Activated naive CD4-positive, alpha-beta T cell treated with anti-CD3 and anti-CD28 coated beads for 36 hours (primary cell): Measurements from ENCODE around the gene SNX21. TPM values are rescaled to one million over a fixed set of nuclear protein-coding genes. Genes with fewer than 3 reads are reported as not detected.
A peak's percentile ranks its signal among the peaks of the same experiment; 100 is the strongest.
"Not testable (repeated sequence)": the region's sequence is repeated elsewhere in the genome, so short reads cannot be mapped to it uniquely, and the experiment has no call there.

Experiments
- CTCF ChIA-PET: fragments of 350-600 bp; sonication (Branson Sonifier 250); formaldehyde crosslinking; loops from one replicate; lab custom pipeline; 2021; ENCODE audit warnings: antibody characterized with exemption; lab: Charles Lee
- DNase-seq: peaks from one replicate; pipeline ENCODE4 v3.0.0-alpha.2; 2020
- H3K27ac Mint-ChIP-seq: one replicate; pipeline ENCODE4 v1.8.0; 2021; ENCODE audit warnings: mild to moderate bottlenecking, mixed read lengths
- H3K27me3 Mint-ChIP-seq: one replicate; pipeline ENCODE4 v1.8.0; 2021; ENCODE audit warnings: low read depth, mixed read lengths
- H3K36me3 Mint-ChIP-seq: one replicate; pipeline ENCODE4 v1.8.0; 2021; ENCODE audit warnings: low read depth, mixed read lengths
- H3K4me1 Mint-ChIP-seq: one replicate; pipeline ENCODE4 v1.8.0; 2021; ENCODE audit warnings: low read depth, mixed read lengths
- H3K4me3 Mint-ChIP-seq: one replicate; pipeline ENCODE4 v1.8.0; 2021; ENCODE audit warnings: mild to moderate bottlenecking, moderate library complexity, mixed read lengths
- H3K9me3 Mint-ChIP-seq: one replicate; pipeline ENCODE4 v1.8.0; 2021; ENCODE audit warnings: mixed read lengths
- intact Hi-C: fragments of 100-400 bp; cut with micrococcal nuclease; formaldehyde crosslinking; loops from one replicate; pipeline ENCODE4 v1.15.1; 2023
- total RNA-seq, 2 experiments: library from RNA; stranded (reverse); gene quantifications; one replicate each; pipeline ENCODE4 v1.2.3, GENCODE V29; 2021

SNX21 gene
- total RNA-seq, 2 experiments from 2014 or later: 0.72 to 1.2 TPM

- CTCF ChIA-PET: interaction anchor here (3.1 kb wide), 1 partner anchor 135 kb away, joined by 22 read pairs; no protein-coding TSS in a partner anchor
- Mint-ChIP-seq H3K27ac (no peak overlapping the region), H3K4me3 (no peak overlapping the region), H3K9me3 (no peaks in the 10 kb centered on the region), H3K36me3 (no peaks in the 10 kb centered on the region), H3K27me3 (peaks cover 30% of the 10 kb centered on the region), H3K4me1 (peaks cover 13% of the 10 kb centered on the region)
- DNase-seq: no peak
- intact Hi-C loops: no loop called here
Observed at GRCh38 chr20:45826381-45827019, 7.1 kb upstream of the SNX21 start.

DNA sequence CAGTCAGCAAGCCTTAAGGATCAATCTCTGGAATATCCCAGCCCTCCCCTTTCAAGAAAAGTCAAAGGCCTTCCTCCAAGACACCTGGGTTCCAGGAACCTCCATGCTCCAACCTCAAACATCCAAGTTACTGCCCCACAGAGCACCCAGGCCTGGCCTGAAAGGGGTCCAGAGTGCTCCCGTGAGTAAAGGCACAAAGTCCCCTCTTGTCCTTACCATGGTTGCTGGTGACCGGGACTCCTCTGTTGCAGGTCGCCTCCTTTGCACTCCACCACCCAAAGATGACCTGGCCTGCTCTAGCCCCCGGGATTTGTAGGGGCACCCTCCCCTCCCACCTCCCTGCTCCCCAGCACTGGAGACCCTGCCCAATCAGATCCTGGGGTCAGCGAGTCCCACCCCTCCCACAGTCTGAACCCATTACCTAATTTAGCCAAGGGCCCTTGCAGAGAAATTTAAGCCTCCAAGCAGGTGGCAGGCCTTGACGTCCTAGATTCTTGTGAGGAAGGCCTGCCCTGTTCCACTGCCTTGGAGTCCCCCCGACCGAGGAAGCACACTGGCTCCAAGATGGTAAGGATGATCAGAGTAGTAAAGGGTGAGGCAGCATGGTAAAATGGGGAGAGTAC lies 6.5 kb upstream of the SNX21 start, which contains the start of gene TNNC2:
Gene TNNC2, minus strand, starts transcription at position 283 of the 623 bp plus-strand sequence. Its CDS starts 64 bp downstream, at position 219.
- Mint-ChIP-seq H3K9me3 (no peaks in the 10 kb centered on the region), H3K4me3 (no peak within 1 kb of the TSS), H3K27me3 (peaks cover 26% of the 10 kb centered on the region), H3K4me1 (peaks cover 13% of the 10 kb centered on the region), H3K27ac (no peak within 1 kb of the TSS), H3K36me3 (no peaks in the 10 kb centered on the region)
- intact Hi-C loops: no loop called here
- CTCF ChIA-PET: interaction anchor here (1.4 to 3.1 kb wide), 2 partner anchors 28 to 135 kb away, joined by 7 to 22 read pairs; no protein-coding TSS in a partner anchor
- no peak for DNase-seq

DNA sequence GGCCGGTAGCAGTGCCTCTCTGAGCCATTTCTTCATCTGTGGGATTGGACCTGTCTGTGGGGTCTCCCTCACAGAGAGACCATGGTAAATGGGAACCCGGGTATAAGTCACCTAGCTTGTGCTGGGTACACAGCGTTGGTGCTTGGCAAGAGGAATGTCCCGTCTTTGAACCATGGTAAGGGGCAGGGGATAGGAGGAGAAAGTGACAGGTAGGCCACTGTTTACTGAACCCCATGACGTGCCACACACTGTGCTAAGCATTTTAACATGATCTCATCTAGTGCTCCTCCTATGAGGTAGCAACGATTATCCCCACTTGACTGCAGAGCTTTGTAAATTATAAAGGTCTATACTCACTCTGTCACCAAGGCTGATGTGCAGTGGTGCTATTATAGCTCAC lies 5.9 kb upstream of the SNX21 start:
- H3K27ac Mint-ChIP-seq: no peak overlapping the region
- intact Hi-C loops: no loop called here
- CTCF ChIA-PET: interaction anchor here (0.6 to 1.4 kb wide), 2 partner anchors 21 to 28 kb away, joined by 3 to 7 read pairs; no protein-coding TSS in a partner anchor
- H3K4me3 Mint-ChIP-seq: no peak overlapping the region
- H3K36me3 Mint-ChIP-seq: no peaks in the 10 kb centered on the region
- H3K27me3 Mint-ChIP-seq: peaks cover 20% of the 10 kb centered on the region
- no peaks in the 10 kb centered on the region for H3K9me3 Mint-ChIP-seq
- no peak for DNase-seq
- H3K4me1 Mint-ChIP-seq: peaks cover 13% of the 10 kb centered on the region

DNA sequence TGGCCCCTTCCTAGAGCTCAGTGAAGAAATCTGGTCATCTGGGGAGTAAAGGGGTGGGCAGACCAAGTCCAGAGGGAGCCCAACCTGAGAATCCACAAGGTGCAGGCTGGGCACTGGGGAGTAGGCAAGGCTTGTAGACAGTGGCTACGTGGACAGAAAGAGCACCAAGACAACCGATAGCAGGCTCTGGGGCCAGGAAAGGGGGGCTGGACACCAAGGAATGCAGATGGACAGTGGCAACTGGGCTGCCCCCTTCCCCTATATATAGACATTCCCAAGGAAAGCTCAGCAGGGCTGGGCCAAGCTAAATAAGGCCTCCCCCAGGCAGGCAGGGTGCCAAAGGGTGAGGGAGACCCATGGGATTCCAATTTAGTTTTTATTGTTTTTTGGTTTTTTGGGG lies 5.0 kb upstream of the SNX21 start:
- Mint-ChIP-seq H3K4me3 (no peak overlapping the region), H3K4me1 (peaks cover 16% of the 10 kb centered on the region), H3K27ac (no peak overlapping the region), H3K9me3 (no peaks in the 10 kb centered on the region), H3K27me3 (peaks cover 11% of the 10 kb centered on the region), H3K36me3 (no peaks in the 10 kb centered on the region)
- no peak for DNase-seq
- intact Hi-C loops: no loop called here
- CTCF ChIA-PET: interaction anchor here (0.6 to 1.4 kb wide), 3 partner anchors 22 to 105 kb away, joined by 3 to 7 read pairs (median 3); no protein-coding TSS in a partner anchor

GRCh38 chr20:45829673-45830106 lies 3.9 kb upstream of the SNX21 start:
- H3K4me3 Mint-ChIP-seq, H3K4me1 Mint-ChIP-seq, H3K36me3 Mint-ChIP-seq, H3K27me3 Mint-ChIP-seq, intact Hi-C loops, H3K9me3 Mint-ChIP-seq, H3K27ac Mint-ChIP-seq, DNase-seq: not testable (repeated sequence)
- CTCF ChIA-PET: interaction anchor here (1.4 kb wide), 1 partner anchor 31 kb away, joined by 4 read pairs; no protein-coding TSS in a partner anchor

GRCh38 chr20:45832619-45833018 lies 980 bp upstream of the SNX21 start:
- Mint-ChIP-seq H3K9me3 (no peaks in the 10 kb centered on the region), H3K4me3 (no peak overlapping the region), H3K27ac (no peak overlapping the region), H3K36me3 (no peaks in the 10 kb centered on the region), H3K4me1 (peaks cover 11% of the 10 kb centered on the region), H3K27me3 (no peaks in the 10 kb centered on the region)
- CTCF ChIA-PET: interaction anchor here (1.1 to 2.5 kb wide), 3 partner anchors 8 to 137 kb away, joined by 3 to 9 read pairs (median 3); no protein-coding TSS in a partner anchor
- intact Hi-C loops: loop anchor here (2.0 kb wide), 1 partner anchor 58 kb away; the partner anchor contains the start of genes CTSA and NEURL2
- DNase-seq: no peak

- DNase-seq: peak; percentile 46
- H3K4me1 Mint-ChIP-seq: peaks cover 11% of the 10 kb centered on the region
- intact Hi-C loops: loop anchor here (1.0 to 2.0 kb wide), 2 partner anchors 23 to 57 kb away; partner anchors contain the start of genes ACOT8, CTSA, NEURL2 and ZSWIM3
- H3K36me3 Mint-ChIP-seq: no peaks in the 10 kb centered on the region
- CTCF ChIA-PET: interaction anchor here (1.8 to 2.5 kb wide), 2 partner anchors 10 to 63 kb away, joined by 3 to 9 read pairs; no protein-coding TSS in a partner anchor
- no peak overlapping the region for H3K27ac Mint-ChIP-seq
- H3K9me3 Mint-ChIP-seq: no peaks in the 10 kb centered on the region
- H3K27me3 Mint-ChIP-seq: no peaks in the 10 kb centered on the region
- peak overlapping the region; percentile 75 for H3K4me3 Mint-ChIP-seq
Observed at GRCh38 chr20:45833883-45834796, 541 bp downstream of the SNX21 start.

GRCh38 chr20:45834797-45835161 lies 1.2 kb downstream of the SNX21 start:
- H3K27me3 Mint-ChIP-seq: no peaks in the 10 kb centered on the region
- no peaks in the 10 kb centered on the region for H3K9me3 Mint-ChIP-seq
- CTCF ChIA-PET: no interaction called here
- H3K4me3 Mint-ChIP-seq: peak overlapping the region; percentile 62
- H3K27ac Mint-ChIP-seq: no peak overlapping the region
- H3K36me3 Mint-ChIP-seq: no peaks in the 10 kb centered on the region
- peaks cover 11% of the 10 kb centered on the region for H3K4me1 Mint-ChIP-seq
- DNase-seq: no peak
- intact Hi-C loops: loop anchor here (1.0 kb wide), 1 partner anchor 23 kb away; the partner anchor contains the start of genes ACOT8 and ZSWIM3

- CTCF ChIA-PET: no interaction called here
- Mint-ChIP-seq H3K36me3 (no peaks in the 10 kb centered on the region), H3K9me3 (no peaks in the 10 kb centered on the region), H3K4me3 (peak overlapping the region; percentile 62), H3K27me3 (no peaks in the 10 kb centered on the region), H3K27ac (no peak overlapping the region), H3K4me1 (peaks cover 11% of the 10 kb centered on the region)
- intact Hi-C loops: no loop called here
- DNase-seq: no peak
Observed at GRCh38 chr20:45835329-45835765, 1.7 kb downstream of the SNX21 start.

DNA sequence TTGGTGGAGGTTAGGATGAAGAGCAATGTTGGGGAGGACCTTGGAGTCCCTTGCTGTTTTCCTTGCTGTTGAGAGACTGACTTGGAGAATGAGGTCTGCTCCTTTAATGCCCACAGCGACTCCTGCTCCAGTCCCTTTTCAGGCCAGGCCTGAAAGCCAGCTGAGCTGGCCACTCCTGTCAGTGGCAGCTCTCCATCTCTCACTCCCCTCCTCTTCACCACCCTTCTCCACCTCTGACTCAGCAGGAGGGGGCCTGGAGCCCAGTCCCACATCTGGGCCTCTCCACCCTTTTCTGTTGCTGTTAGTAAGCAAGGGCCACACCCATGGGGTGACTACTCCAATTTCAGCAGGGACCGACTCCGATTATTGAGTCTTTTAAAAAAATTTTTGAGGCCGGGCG lies 2.2 kb downstream of the SNX21 start:
- DNase-seq: no peak
- intact Hi-C loops: no loop called here
- H3K4me3 Mint-ChIP-seq: no peak overlapping the region
- H3K27ac Mint-ChIP-seq: peak overlapping the region; percentile 53
- peaks cover 11% of the 10 kb centered on the region for H3K4me1 Mint-ChIP-seq
- H3K36me3 Mint-ChIP-seq: no peaks in the 10 kb centered on the region
- no peaks in the 10 kb centered on the region for H3K9me3 Mint-ChIP-seq
- CTCF ChIA-PET: interaction anchor here (0.7 kb wide), 1 partner anchor 12 kb away, joined by 3 read pairs; no protein-coding TSS in a partner anchor
- no peaks in the 10 kb centered on the region for H3K27me3 Mint-ChIP-seq

DNA sequence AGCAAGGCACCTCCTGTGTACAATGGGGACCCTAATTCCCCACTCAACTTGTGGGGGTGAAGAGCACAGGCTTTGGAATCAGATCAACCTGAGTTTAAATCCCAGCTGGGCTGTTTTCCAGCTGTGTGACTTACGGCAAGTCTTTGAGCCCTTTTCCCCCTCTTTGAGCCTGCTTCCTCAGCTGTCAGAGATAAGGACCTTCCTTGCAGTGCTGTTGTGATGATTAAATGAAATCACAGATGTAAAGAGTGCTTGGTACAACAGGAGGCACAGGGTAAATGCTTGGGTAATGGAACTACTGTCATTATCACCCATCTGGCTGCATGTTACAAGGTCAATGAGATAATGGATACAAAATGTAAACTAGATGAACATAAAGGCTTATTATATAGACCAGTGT lies 3.2 kb downstream of the SNX21 start:
- DNase-seq: no peak
- peaks cover 11% of the 10 kb centered on the region for H3K4me1 Mint-ChIP-seq
- no peaks in the 10 kb centered on the region for H3K36me3 Mint-ChIP-seq
- no peaks in the 10 kb centered on the region for H3K9me3 Mint-ChIP-seq
- intact Hi-C loops: no loop called here
- no peak overlapping the region for H3K4me3 Mint-ChIP-seq
- no peaks in the 10 kb centered on the region for H3K27me3 Mint-ChIP-seq
- no peak overlapping the region for H3K27ac Mint-ChIP-seq
- CTCF ChIA-PET: interaction anchor here (0.9 kb wide), 1 partner anchor 133 kb away, joined by 3 read pairs; no protein-coding TSS in a partner anchor
